Measurements from ENCODE around the gene TSPAN33. TPM values are rescaled to one million over a fixed set of nuclear protein-coding genes. Genes with fewer than 3 reads are reported as not detected.
"Not testable (repeated sequence)": the region's sequence is repeated elsewhere in the genome, so short reads cannot be mapped to it uniquely, and the experiment has no call there.

Gene TSPAN33
- total RNA-seq, 1 donor from 2014 or later, result 14.3 TPM

- no peak overlapping the region for H3K4me3 ChIP-seq (ENCODE audit: low read depth, low read length)
- TF ChIP-seq CTCF (conservative IDR thresholded peaks at IDR 0.05; ENCODE audit: low read depth, low read length), result no peak
- DNase-seq (ENCODE audit: low read depth), result no peak
Measured at GRCh38 chr7:129108581-129108980, 35.9 kb upstream of the TSPAN33 start.

- no peak overlapping the region for H3K4me3 ChIP-seq (ENCODE audit: low read depth, low read length)
- no peak for TF ChIP-seq CTCF (conservative IDR thresholded peaks at IDR 0.05; ENCODE audit: low read depth, low read length)
- no peak for DNase-seq (ENCODE audit: low read depth)
Measured at GRCh38 chr7:129110258-129110981, 34.1 kb upstream of the TSPAN33 start.

- DNase-seq (ENCODE audit: low read depth), result no peak
- no peak overlapping the region for H3K4me3 ChIP-seq (ENCODE audit: low read depth, low read length)
- no peak for TF ChIP-seq CTCF (conservative IDR thresholded peaks at IDR 0.05; ENCODE audit: low read depth, low read length)
Measured at GRCh38 chr7:129110982-129111376, 33.5 kb upstream of the TSPAN33 start.

GRCh38 chr7:129115676-129116075, 28.8 kb upstream of the TSPAN33 start:
- no peak for TF ChIP-seq CTCF (conservative IDR thresholded peaks at IDR 0.05; ENCODE audit: low read depth, low read length)
- DNase-seq (ENCODE audit: low read depth), result no peak
- no peak overlapping the region for H3K4me3 ChIP-seq (ENCODE audit: low read depth, low read length)

GRCh38 chr7:129118182-129118581, 26.3 kb upstream of the TSPAN33 start:
- DNase-seq (ENCODE audit: low read depth), result no peak
- TF ChIP-seq CTCF (conservative IDR thresholded peaks at IDR 0.05; ENCODE audit: low read depth, low read length), result no peak
- no peak overlapping the region for H3K4me3 ChIP-seq (ENCODE audit: low read depth, low read length)

- DNase-seq (ENCODE audit: low read depth), result no peak
Measured at GRCh38 chr7:129118976-129119375, 25.5 kb upstream of the TSPAN33 start.

GRCh38 chr7:129121501-129122077, 22.9 kb upstream of the TSPAN33 start:
- H3K4me3 ChIP-seq (ENCODE audit: low read depth, low read length); DNase-seq (ENCODE audit: low read depth): not testable (repeated sequence)

More at GRCh38 chr7:129118976-129119375, 25.5 kb upstream of the TSPAN33 start:
- H3K4me3 ChIP-seq (ENCODE audit: low read depth, low read length), result no peak overlapping the region
- no peak for TF ChIP-seq CTCF (conservative IDR thresholded peaks at IDR 0.05; ENCODE audit: low read depth, low read length)
